BJ (cell line): ENCODE measurements around the gene PCTP. TPM values are rescaled to one million over a fixed set of nuclear protein-coding genes. Genes with fewer than 3 reads are reported as not detected.
A peak's percentile ranks its signal among the peaks of the same experiment; 100 is the strongest.

Source experiments
- CTCF ChIA-PET: fragments of 350-600 bp; formaldehyde crosslinking; extraction: SDS; loops from one replicate; lab custom pipeline; 2021; ENCODE audit warnings: antibody characterized with exemption, inconsistent platforms; lab: Yijun Ruan, JAX
- POLR2A ChIA-PET: fragments of 300-600 bp; sonication (Branson Sonifier 250); formaldehyde crosslinking; extraction: SDS; loops from one replicate; lab custom pipeline; 2021; ENCODE audit warnings: antibody characterized with exemption; lab: Charles Lee
- DNase-seq: peaks from one replicate; pipeline ENCODE4 v3.0.0-alpha.2; 2011; ENCODE audit warnings: low read depth
- H3K27me3 ChIP-seq: 2 replicates; pipeline ENCODE4 v1.6.0; 2011; ENCODE audit warnings: low read length; ENCODE audit not compliant: control insufficient read depth, insufficient read depth
- H3K36me3 ChIP-seq: 2 replicates; pipeline ENCODE4 v1.5.1; 2011; ENCODE audit warnings: low read length; ENCODE audit not compliant: control insufficient read depth, insufficient read depth
- H3K4me3 ChIP-seq: 2 replicates; pipeline ENCODE4 v1.5.1; 2011; ENCODE audit warnings: low read depth, mild to moderate bottlenecking, control low read depth, low read length
- polyA plus RNA-seq: library from polyadenylated mRNA; depleted of rRNA; stranded (reverse); fragments of >200 nt; gene quantifications from 2 replicates; pipeline ENCODE4 v1.2.3, GENCODE V29; 2011
- TF ChIP-seq, protein P1 (sequence below): IDR thresholded peaks from 2 replicates; pipeline ENCODE4 v1.5.1; 2011; ENCODE audit warnings: low read depth, mild to moderate bottlenecking, control low read depth, inconsistent platforms, low read length, moderate library complexity; ENCODE audit not compliant: insufficient read depth

Gene PCTP
- polyA plus RNA-seq, 1 experiment: 10.2 TPM

DNA sequence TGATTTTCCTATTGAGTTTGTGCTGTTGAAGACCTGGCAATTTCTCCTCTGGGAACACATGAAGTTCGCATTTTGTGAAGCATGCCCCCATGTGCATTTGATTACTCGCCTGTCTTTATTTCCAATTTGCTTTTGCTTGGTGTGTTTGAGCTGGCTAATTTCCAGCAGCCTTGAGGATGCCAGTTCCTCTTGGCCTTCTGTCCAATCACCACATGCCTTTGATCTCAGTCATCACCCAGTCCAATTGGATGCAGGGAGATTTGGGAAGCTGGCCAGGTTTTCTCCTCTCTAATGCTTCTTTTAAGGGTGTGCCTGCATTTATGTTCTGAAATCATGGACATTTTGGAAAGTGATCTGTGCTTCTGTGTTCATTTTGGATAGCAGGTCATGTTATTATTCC lies 24.4 kb upstream of the PCTP start:
- Histone ChIP-seq H3K4me3 (no peak overlapping the region), H3K36me3 (no peaks in the 10 kb centered on the region), H3K27me3 (no peaks in the 10 kb centered on the region)
- ChIA-PET POLR2A (no interaction called here), CTCF (interaction anchor here (1.0 to 1.7 kb wide), 5 partner anchors 8 to 200 kb away, joined by 3 to 6 read pairs (median 5); no protein-coding TSS in a partner anchor)
- peak; percentile 75 for DNase-seq
- TF ChIP-seq, protein P1, sequence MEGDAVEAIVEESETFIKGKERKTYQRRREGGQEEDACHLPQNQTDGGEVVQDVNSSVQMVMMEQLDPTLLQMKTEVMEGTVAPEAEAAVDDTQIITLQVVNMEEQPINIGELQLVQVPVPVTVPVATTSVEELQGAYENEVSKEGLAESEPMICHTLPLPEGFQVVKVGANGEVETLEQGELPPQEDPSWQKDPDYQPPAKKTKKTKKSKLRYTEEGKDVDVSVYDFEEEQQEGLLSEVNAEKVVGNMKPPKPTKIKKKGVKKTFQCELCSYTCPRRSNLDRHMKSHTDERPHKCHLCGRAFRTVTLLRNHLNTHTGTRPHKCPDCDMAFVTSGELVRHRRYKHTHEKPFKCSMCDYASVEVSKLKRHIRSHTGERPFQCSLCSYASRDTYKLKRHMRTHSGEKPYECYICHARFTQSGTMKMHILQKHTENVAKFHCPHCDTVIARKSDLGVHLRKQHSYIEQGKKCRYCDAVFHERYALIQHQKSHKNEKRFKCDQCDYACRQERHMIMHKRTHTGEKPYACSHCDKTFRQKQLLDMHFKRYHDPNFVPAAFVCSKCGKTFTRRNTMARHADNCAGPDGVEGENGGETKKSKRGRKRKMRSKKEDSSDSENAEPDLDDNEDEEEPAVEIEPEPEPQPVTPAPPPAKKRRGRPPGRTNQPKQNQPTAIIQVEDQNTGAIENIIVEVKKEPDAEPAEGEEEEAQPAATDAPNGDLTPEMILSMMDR: no peak

DNA sequence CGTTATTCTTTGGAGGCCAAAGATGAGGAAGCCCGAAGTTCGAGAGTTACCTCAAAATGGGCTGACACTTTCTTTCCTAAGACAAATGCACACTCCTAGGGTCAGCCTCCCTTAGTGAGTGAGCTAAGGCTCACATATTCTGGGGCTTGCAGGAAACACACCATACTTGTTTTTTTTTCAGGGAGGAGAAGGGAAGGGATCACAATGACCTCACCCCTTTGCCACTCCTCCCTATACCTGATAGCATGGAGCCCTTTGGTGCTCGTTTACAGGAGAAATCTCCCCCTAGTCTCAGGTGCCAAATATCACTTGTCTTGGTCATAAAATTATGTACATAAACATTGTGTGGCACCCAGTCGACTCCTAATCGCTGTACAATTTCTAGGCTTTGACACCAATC lies 23.6 kb upstream of the PCTP start:
- H3K4me3 ChIP-seq: no peak overlapping the region
- TF ChIP-seq, protein P1: no peak
- CTCF ChIA-PET: interaction anchor here (0.6 to 1.7 kb wide), 9 partner anchors 9 to 1502 kb away, joined by 3 to 6 read pairs (median 5); no protein-coding TSS in a partner anchor
- no peaks in the 10 kb centered on the region for H3K36me3 ChIP-seq
- POLR2A ChIA-PET: no interaction called here
- no peaks in the 10 kb centered on the region for H3K27me3 ChIP-seq
- no peak for DNase-seq

DNA sequence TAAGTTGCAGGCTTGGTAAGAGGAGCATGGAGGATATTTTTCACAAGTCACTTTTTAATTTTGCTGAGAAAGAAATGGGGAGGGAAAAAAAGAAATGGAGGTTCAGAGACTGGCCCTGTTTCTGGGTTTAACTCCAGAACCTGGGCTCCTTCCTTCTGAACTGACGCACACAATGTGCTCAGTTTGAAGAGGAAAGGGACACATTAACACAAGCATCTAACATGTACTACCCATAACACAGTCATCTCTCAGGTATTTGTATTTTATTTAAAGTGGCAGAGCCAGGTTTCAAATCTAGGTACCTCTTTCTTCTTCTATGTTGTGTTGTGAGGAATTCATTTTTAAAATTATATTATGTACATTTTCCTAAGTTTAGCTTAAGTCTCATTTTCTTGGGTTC lies 22.9 kb upstream of the PCTP start:
- Histone ChIP-seq H3K4me3 (no peak overlapping the region), H3K36me3 (no peaks in the 10 kb centered on the region), H3K27me3 (no peaks in the 10 kb centered on the region)
- no peak for DNase-seq
- TF ChIP-seq, protein P1: no peak
- ChIA-PET POLR2A (no interaction called here), CTCF (interaction anchor here (1.6 to 1.7 kb wide), 2 partner anchors 10 to 201 kb away, joined by 3 to 5 read pairs; no protein-coding TSS in a partner anchor)

DNA sequence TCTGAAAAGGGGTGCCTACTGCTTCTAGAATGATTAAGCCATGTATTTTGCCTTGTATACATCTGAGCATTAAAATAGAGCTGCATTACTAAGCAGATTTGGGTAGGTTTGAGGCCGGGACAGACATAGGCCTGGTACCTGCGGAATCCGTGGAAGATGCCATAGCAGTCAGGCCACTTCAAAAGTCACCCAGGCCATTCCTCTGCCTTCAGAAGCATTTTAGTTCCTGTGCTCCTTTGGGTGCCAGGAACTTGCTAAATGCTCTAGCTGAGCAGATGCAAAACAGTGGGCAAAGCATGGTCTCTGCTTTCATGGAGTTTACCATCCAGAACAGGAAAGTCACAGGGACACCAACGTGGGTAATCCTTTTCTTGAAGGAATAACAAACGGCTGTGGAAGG lies 22.5 kb upstream of the PCTP start:
- Histone ChIP-seq H3K27me3 (no peaks in the 10 kb centered on the region), H3K36me3 (no peaks in the 10 kb centered on the region), H3K4me3 (no peak overlapping the region)
- DNase-seq: no peak
- ChIA-PET POLR2A (no interaction called here), CTCF (interaction anchor here (0.8 to 1.7 kb wide), 4 partner anchors 9 to 201 kb away, joined by 3 to 5 read pairs (median 4); partner anchors contain the start of gene PCTP)
- TF ChIP-seq, protein P1: no peak

DNA sequence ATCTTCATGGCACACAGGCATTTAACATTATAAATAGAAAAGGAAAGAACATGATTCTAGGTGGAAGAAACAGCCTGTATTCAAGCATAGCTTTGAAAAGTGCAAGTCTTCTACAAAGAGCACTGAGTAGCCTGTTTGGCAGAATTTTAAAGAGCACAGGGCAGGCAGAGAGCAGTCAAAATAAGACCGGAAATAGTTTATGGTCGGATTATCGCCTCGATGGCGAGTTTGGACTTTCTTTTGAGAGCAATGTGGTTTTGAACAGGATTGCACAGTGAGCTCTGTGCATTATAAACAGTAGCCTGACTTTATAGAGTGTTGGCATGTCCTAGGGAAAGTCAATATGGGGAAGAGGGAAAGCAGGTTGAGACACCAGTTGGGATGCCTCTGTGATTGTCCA lies 22.0 kb upstream of the PCTP start:
- TF ChIP-seq, protein P1: no peak
- no peak overlapping the region for H3K4me3 ChIP-seq
- CTCF ChIA-PET: interaction anchor here (0.8 to 1.7 kb wide), 4 partner anchors 9 to 202 kb away, joined by 3 to 5 read pairs (median 4); partner anchors contain the start of gene PCTP
- POLR2A ChIA-PET: no interaction called here
- no peak for DNase-seq
- no peaks in the 10 kb centered on the region for H3K36me3 ChIP-seq
- H3K27me3 ChIP-seq: no peaks in the 10 kb centered on the region
